ENCODE measurements around the gene RNLS.

DNA sequence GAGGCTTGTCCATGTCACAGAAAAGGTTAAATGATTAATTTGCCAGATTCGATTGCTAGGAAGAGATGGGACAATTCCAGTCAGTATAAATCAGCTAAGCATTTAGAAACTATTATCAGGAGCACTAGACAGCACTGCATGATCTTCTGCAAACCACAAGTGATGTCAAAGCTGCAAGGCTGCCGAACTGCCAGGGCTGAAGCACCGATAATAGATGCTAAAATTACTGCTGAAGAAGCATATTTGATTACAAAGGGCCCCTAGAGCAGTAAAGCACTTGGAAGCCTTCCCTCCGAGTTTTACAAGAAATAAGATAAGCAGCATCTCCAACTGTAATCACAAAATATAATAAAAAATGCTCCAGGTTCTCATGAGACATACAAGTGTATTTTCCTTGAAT is 40.6 kb downstream of the RNLS start:
- TF ChIP-seq TAF1 (IDR thresholded peaks at IDR 0.05; ENCODE audit: borderline replicate concordance, low read depth, low read length) (no peak), POLR2AphosphoS5 (IDR thresholded peaks at IDR 0.05; ENCODE audit: low read depth, low read length) (no peak)
